Stomach smooth muscle (tissue), 2 donors: ENCODE measurements around the gene CPT1B.

Experiments used
- H3K27ac ChIP-seq: one replicate; pipeline ENCODE4 v1.7.0; 2013; ENCODE audit warnings: mild to moderate bottlenecking, low read length, inconsistent platforms
- H3K27me3 ChIP-seq, 2 donors: one replicate each; pipeline ENCODE4 v1.7.0; 2013; ENCODE audit warnings: low read length in 2 of 2; ENCODE audit not compliant: insufficient read depth in 2 of 2, control insufficient read depth in 1 of 2
- H3K36me3 ChIP-seq, 2 donors: one replicate each; pipeline ENCODE4 v1.7.0; 2013; ENCODE audit warnings: low read length in 2 of 2; ENCODE audit not compliant: control insufficient read depth in 2 of 2, insufficient read depth in 2 of 2
- H3K4me1 ChIP-seq: one replicate; pipeline ENCODE4 v1.7.0; 2013; ENCODE audit warnings: low read length; ENCODE audit not compliant: control insufficient read depth, insufficient read depth
- H3K4me3 ChIP-seq, 2 donors: one replicate each; pipeline ENCODE4 v1.7.0; 2013; ENCODE audit warnings: low read length in 2 of 2
- H3K9ac ChIP-seq, 2 donors: one replicate each; pipeline ENCODE4 v1.7.0; 2013; ENCODE audit warnings: low read length in 2 of 2, mild to moderate bottlenecking in 1 of 2
- H3K9me3 ChIP-seq, 2 donors: one replicate each; pipeline ENCODE4 v1.7.0; 2013; ENCODE audit warnings: low read length in 2 of 2; ENCODE audit not compliant: control insufficient read depth in 2 of 2
- donor health status: healthy.
- donor health status: Pancreatic carcinoma.

Gene CPT1B

DNA sequence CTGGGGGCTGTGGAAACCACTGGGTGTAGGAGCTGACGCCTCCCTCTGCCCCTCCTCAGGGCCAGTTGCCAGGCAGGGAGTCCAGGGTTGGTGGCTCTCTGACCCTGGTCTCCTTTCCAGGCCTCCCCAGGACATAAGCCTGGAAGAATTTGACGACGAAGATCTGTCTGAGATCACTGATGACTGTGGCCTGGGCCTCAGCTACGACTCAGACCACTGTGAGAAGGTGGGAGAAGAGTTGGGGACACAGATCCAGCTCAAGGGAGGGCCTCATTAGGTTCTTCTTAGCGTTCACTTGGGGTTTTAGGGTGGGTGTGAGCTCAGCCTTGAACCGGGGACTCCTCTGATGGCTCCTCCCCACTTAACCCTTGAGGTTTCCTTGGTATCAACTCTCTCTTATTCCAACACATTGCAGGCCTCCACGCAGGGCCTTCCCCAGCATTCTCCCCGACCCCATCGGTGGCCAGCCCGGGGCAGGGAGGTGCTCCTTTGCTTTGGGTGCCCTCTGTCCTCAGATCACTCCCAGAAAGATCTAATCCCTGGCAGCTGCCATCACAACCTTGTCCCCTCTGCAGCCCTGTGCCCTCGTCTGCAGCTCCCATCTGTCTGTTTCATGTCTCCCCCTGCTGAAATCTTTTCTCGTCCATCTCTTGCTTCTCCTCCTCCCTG, 23.6 kb upstream of the CPT1B start:
- Histone ChIP-seq H3K4me3 (no peak overlapping the region), H3K9ac (no peak overlapping the region), H3K27me3 (peaks cover 33 to 59% of the 10 kb centered on the region in 2 donors), H3K9me3 (no peaks in the 10 kb centered on the region), H3K27ac (no peak overlapping the region), H3K36me3 (no peaks in the 10 kb centered on the region), H3K4me1 (peaks cover 10% of the 10 kb centered on the region)

DNA sequence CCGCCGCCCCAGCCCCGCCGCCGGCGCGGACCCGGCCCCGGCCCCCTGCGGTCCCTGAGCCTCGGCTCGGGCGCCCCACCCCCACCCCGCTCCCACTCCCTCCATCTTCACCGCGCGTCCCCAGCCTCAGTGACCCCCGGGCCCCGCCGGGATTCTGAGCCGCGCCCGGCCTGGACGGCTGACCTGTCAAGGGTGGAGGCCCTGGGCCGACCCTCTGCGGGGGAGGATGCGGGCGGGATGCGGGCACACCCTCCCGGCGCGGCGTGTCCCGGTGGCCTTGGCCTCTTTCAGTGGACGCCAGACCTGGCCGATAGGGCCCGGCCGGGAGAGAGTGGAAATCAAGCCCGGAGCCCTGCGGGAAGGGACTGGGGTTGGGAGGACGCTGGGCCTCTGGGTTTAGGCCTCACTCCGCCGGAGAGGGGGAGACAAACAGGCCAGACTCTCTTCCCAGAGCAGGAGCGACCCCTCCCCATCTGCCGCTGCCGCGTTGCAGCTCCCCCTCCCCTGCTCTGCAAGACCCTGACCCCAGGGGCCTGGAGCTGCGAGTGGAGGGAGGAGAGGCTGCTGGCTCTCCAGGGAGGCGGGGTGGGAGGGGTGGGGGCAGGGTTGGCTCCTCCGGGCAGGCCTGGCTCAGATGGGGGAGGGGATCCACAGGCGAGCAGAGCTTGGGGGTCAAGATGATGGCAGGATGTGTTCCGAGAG, 22.9 kb upstream of the CPT1B start:
- H3K27ac ChIP-seq = no peak overlapping the region
- no peak overlapping the region for H3K9ac ChIP-seq
- H3K36me3 ChIP-seq = no peaks in the 10 kb centered on the region
- no peaks in the 10 kb centered on the region for H3K9me3 ChIP-seq
- H3K4me1 ChIP-seq = peaks cover 10% of the 10 kb centered on the region
- peaks cover 33 to 59% of the 10 kb centered on the region in 2 donors for H3K27me3 ChIP-seq
- peak overlapping the region in 1 of 2 donors; percentile 22 for H3K4me3 ChIP-seq

DNA sequence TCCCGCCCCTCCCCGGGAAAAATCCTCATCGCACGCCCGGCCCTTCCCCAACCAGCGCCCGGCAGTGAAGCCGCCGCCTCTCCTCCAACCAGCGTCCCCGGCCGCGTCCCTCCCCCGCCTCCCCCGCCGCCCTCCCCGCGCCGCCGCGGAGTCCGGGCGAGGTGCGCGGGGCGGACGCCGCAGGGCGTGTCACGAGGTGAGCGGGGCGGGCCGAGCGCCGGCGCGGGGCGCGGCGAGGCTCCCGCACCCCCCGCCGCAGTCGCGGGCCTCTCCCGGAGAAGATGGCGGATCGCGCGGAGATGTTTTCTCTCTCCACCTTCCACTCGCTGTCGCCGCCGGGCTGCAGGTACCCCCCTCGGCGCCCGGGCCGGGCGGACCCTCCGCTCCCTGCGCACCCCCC, 22.3 kb upstream of the CPT1B start, which contains the start of gene MAPK8IP2:
TSS of gene MAPK8IP2 (plus strand) at position 256 of the 400 bp plus-strand sequence. CDS start at position 282, 26 bp downstream.
- H3K27ac ChIP-seq = no peak within 1 kb of the TSS
- no peak within 1 kb of the TSS for H3K9ac ChIP-seq
- no peaks in the 10 kb centered on the region for H3K36me3 ChIP-seq
- no peaks in the 10 kb centered on the region for H3K9me3 ChIP-seq
- peaks cover 33 to 57% of the 10 kb centered on the region in 2 donors for H3K27me3 ChIP-seq
- H3K4me1 ChIP-seq = peaks cover 10% of the 10 kb centered on the region
- peak within 1 kb of the TSS in 1 of 2 donors; percentile 29 for H3K4me3 ChIP-seq

DNA sequence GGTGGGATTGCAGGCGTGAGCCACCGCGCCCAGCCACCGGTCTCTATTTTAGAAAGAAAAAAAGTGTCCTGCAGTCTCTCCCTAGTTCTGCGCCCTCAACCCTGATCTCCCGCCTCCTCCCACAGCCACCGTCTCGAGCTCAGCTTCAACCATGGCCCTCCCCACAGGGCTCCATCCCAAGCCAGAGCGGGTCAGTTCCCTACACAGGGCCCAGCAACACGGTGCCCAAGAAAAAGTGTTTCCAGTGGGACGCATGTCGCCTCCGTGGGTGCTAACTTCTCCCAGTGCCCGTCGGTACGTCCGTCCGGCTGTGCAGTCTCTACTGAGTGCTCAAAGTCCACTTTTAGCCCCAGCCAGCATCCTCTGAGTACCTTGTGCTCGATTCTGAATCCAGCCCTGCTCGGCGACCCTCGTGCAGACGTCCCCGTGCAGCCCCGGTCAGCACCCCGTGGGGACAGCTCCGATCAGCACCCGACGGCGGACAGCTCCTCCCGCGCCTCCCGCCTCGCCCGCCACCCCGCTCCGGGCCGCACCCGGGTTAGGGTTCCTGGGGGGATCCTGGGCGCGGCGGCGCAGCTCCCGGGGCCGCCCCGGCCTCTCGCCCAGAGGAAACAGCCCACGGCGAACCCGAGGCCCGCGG, 21.7 kb upstream of the CPT1B start:
- H3K4me3 ChIP-seq = peak overlapping the region in 1 of 2 donors; percentile 29
- no peaks in the 10 kb centered on the region for H3K36me3 ChIP-seq
- no peak overlapping the region for H3K9ac ChIP-seq
- H3K9me3 ChIP-seq = no peaks in the 10 kb centered on the region
- peaks cover 10% of the 10 kb centered on the region for H3K4me1 ChIP-seq
- no peak overlapping the region for H3K27ac ChIP-seq
- peaks cover 30 to 51% of the 10 kb centered on the region in 2 donors for H3K27me3 ChIP-seq

DNA sequence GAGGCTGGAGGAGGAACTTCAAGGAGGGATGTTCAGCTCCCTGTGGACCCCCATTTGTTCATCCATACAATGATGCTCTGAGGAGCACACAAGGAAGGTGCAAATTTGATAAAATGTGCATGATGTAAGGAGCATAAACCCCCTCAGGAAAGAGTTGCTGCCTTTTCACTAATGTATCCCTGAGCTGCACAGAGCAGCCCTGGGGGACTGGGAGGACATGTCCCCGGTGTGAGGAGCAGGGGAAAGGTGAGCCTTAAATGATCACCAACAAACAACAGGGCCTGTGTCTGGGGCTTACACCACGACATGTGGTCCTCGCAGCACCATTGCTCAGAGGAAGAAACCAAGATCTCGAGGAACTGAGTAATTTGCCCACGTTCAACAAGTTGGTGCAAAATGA, 18.9 kb upstream of the CPT1B start:
- peaks cover 18 to 25% of the 10 kb centered on the region in 2 donors for H3K27me3 ChIP-seq
- peaks cover 10% of the 10 kb centered on the region for H3K4me1 ChIP-seq
- H3K9ac ChIP-seq = no peak overlapping the region
- no peak overlapping the region for H3K4me3 ChIP-seq
- H3K27ac ChIP-seq = no peak overlapping the region
- H3K36me3 ChIP-seq = no peaks in the 10 kb centered on the region
- no peaks in the 10 kb centered on the region for H3K9me3 ChIP-seq

DNA sequence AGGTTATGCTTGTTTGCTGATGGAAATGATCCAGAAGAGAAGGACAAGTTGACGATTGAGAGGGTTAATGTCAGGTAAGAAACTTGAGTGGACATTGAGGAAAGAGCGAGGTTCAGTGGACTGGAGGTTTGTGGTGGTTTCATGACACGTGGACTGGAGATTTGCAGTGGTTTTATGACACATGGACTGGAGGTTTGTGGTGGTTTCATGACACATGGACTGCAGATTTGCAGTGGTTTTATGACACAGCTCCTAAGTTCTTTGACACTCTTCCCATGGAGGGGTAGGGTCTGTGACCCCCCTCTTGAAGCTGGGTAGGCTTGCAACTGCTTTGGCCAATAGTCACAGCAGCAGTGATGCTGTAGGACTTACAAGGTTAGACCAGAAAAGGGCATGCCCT, 17.0 kb upstream of the CPT1B start:
- H3K4me1 ChIP-seq = peaks cover 5% of the 10 kb centered on the region
- H3K27ac ChIP-seq = no peak overlapping the region
- H3K4me3 ChIP-seq = no peak overlapping the region
- H3K9me3 ChIP-seq = no peaks in the 10 kb centered on the region
- no peaks in the 10 kb centered on the region for H3K36me3 ChIP-seq
- no peak overlapping the region for H3K9ac ChIP-seq
- H3K27me3 ChIP-seq = peaks cover 9 to 14% of the 10 kb centered on the region in 2 donors

DNA sequence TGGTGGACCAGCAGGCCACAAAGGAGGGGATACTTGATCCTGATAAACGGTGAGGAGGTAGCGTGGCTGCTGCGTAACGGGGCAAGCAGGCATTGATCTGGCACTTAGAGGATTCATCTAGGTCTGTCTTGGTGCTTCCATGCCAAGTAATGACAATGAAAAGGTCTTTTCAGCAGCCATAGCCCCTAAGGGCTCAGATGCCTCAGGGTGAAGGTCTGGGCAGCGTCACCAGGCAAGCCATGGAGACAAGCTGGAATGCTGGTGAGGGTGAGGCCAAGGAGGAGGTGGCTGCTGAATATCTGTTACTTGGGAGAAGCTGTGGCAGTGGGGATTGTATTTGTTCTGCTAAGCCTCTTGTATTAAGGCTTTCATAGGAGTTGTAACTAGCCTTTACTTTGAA, 9.2 kb upstream of the CPT1B start:
- no peak overlapping the region for H3K27ac ChIP-seq
- H3K4me3 ChIP-seq = no peak overlapping the region
- no peaks in the 10 kb centered on the region for H3K9me3 ChIP-seq
- no peaks in the 10 kb centered on the region for H3K36me3 ChIP-seq
- H3K27me3 ChIP-seq = no peaks in the 10 kb centered on the region
- H3K4me1 ChIP-seq = peaks cover 7% of the 10 kb centered on the region
- no peak overlapping the region for H3K9ac ChIP-seq

DNA sequence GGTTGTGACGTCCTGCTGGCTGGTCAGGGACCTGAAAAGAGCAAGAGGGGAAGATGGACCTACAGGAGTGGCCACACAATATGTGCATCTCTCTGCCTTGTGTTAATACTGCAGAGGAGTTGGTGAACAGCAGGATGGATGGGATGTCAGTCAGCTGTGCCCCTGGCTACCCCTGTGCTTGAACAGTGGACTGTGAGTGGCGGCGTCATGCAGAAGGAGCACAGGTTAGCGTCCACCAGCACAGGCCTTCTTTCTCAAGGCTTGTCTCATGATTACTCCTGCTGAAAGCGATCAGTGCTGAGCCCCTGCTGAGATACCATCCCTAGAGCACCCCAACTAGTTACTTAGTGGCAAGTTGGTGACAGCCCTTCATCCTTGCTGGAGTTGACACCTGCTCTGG, 8.2 kb upstream of the CPT1B start:
- peaks cover 14% of the 10 kb centered on the region for H3K4me1 ChIP-seq
- no peaks in the 10 kb centered on the region for H3K27me3 ChIP-seq
- no peak overlapping the region for H3K4me3 ChIP-seq
- no peaks in the 10 kb centered on the region for H3K36me3 ChIP-seq
- no peaks in the 10 kb centered on the region for H3K9me3 ChIP-seq
- H3K9ac ChIP-seq = no peak overlapping the region
- H3K27ac ChIP-seq = no peak overlapping the region

DNA sequence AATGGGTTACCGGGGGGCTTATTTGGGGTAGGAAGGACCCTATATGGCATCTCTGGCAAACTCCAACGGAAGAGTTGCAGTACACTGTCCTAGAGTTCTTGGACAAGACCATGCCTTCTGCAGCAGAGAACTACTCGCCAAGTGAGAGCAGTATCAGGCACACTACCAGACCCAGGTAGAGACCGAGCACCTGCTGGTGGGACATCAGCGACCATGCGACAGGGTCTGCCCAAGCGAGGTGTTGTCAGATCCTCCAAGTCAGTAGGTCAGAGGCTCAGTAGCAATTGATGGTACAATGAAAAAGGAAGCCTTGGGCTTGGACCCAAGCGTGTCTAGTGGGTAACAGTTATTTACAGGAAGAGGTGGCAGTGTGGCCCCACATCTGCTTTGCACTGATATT, 7.6 kb upstream of the CPT1B start:
- Histone ChIP-seq H3K36me3 (peaks cover 0 to 3% of the 10 kb centered on the region in 2 donors), H3K4me1 (peaks cover 18% of the 10 kb centered on the region), H3K9ac (no peak overlapping the region)

DNA sequence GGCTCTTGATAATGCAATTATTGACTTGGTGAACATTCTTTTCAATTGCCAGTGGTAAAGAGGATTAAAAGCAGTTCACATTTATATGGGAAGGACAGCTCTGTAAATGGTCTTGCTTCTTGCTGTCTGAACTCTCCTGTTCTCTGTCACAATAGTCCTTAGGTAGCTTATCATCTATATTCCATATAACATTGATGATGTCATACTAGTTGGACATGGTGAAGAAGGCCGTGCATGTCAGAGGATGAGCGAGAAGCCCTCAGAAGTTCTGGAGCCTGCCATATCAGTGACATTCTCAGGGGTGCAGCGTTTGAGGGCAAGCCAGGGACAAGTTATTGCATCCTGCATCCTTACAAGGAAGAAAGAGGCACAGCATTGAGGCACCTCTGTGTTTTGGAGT, 7.0 kb upstream of the CPT1B start:
- Histone ChIP-seq H3K9me3 (no peaks in the 10 kb centered on the region), H3K27me3 (no peaks in the 10 kb centered on the region), H3K36me3 (peaks cover 1 to 4% of the 10 kb centered on the region in 2 donors), H3K27ac (no peak overlapping the region), H3K4me3 (no peak overlapping the region), H3K4me1 (peaks cover 18% of the 10 kb centered on the region), H3K9ac (no peak overlapping the region)

More for the DNA sequence above, 7.6 kb upstream of the CPT1B start:
- H3K9me3 ChIP-seq = no peaks in the 10 kb centered on the region
- H3K4me3 ChIP-seq = no peak overlapping the region
- H3K27me3 ChIP-seq = no peaks in the 10 kb centered on the region
- H3K27ac ChIP-seq = no peak overlapping the region
